DMS153 (cell line): ENCODE measurements around the gene ACVR1B.

Experiments used
- DNase-seq: peaks from one replicate; lab custom pipeline; 2025; lab: John Stamatoyannopoulos, UW

The ACVR1B gene

GRCh38 chr12:51942501-51943000 lies 8.9 kb upstream of the ACVR1B start:
- no peak for DNase-seq

GRCh38 chr12:51943346-51943745 lies 8.2 kb upstream of the ACVR1B start:
- no peak for DNase-seq

- no peak for DNase-seq
These were observed 6.8 kb upstream of the ACVR1B start for GRCh38 chr12:51944608-51945233.

- DNase-seq, result no peak
These were observed 4.1 kb upstream of the ACVR1B start for GRCh38 chr12:51947246-51947996.

- DNase-seq, result no peak
These were observed 3.4 kb upstream of the ACVR1B start for GRCh38 chr12:51948066-51948465.

GRCh38 chr12:51949342-51950030 lies 2.0 kb upstream of the ACVR1B start:
- no peak for DNase-seq

GRCh38 chr12:51950682-51951198 lies 759 bp upstream of the ACVR1B start:
- no peak for DNase-seq

GRCh38 chr12:51951843-51952722 lies 584 bp downstream of the ACVR1B start:
- DNase-seq, result no peak

- no peak for DNase-seq
These were observed 1.6 kb downstream of the ACVR1B start for GRCh38 chr12:51953089-51953488.

GRCh38 chr12:51953864-51954263 lies 2.4 kb downstream of the ACVR1B start:
- DNase-seq, result no peak

- DNase-seq, result no peak
These were observed 3.3 kb downstream of the ACVR1B start for GRCh38 chr12:51954561-51955361.

GRCh38 chr12:51955702-51956101 lies 4.2 kb downstream of the ACVR1B start:
- DNase-seq, result no peak

GRCh38 chr12:51958542-51958941 lies 7.0 kb downstream of the ACVR1B start:
- no peak for DNase-seq

- DNase-seq, result no peak
These were observed 7.7 kb downstream of the ACVR1B start for GRCh38 chr12:51959211-51959610.

- DNase-seq, result no peak
These were observed 8.4 kb downstream of the ACVR1B start for GRCh38 chr12:51959921-51960320.

GRCh38 chr12:51960488-51960887 lies 9.0 kb downstream of the ACVR1B start:
- no peak for DNase-seq

- no peak for DNase-seq
These were observed 9.4 kb downstream of the ACVR1B start for GRCh38 chr12:51960890-51961289.

- no peak for DNase-seq
These were observed 10.3 kb downstream of the ACVR1B start for GRCh38 chr12:51961834-51962233.

GRCh38 chr12:51962737-51963136 lies 11.2 kb downstream of the ACVR1B start:
- DNase-seq, result no peak

GRCh38 chr12:51963477-51963876 lies 12.0 kb downstream of the ACVR1B start:
- DNase-seq, result no peak

- no peak for DNase-seq
These were observed 18.1 kb downstream of the ACVR1B start for GRCh38 chr12:51969643-51970042.
